ENCODE measurements around the gene TSPO2.

The TSPO2 gene

DNA sequence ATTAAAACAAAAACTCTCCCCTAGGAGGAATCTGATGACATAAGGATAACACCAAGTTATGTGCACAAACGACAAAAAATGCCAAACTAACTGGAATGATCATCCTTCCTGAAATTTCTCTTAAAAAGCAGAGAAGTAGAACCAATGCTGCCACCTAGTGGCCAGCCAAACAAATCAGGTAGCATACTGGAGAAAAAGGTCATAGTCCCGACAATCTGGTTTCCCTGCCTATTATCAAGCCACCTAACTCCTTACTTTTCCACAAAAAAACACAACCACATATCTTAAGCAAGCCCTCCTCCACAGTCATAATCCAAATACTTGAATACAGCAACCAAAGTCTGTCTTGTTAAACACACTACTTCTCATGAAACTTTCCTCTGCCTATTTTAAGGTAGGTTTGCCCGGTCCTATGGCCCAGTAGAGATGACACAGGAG is 24.6 kb downstream of the TSPO2 start:
- TF ChIP-seq CTCF (IDR thresholded peaks at IDR 0.05; ENCODE audit: insufficient read depth, missing control alignments): peak; percentile 82
- DNase-seq (ENCODE audit: insufficient read length, low spot score) (no peak), FAIRE-seq (peak; percentile 11)

- TF ChIP-seq CTCF (IDR thresholded peaks at IDR 0.05; ENCODE audit: insufficient read depth, missing control alignments): no peak
- FAIRE-seq (no peak), DNase-seq (ENCODE audit: insufficient read length, low spot score) (no peak)
Measured at GRCh38 chr6:41071501-41071922, 29.2 kb downstream of the TSPO2 start.

GRCh38 chr6:41071923-41072835 is 29.9 kb downstream of the TSPO2 start, which contains the start of gene OARD1:
Gene OARD1 (minus strand): TSS chr6:41072356. CDS start chr6:41071634, 722 bp downstream.
- DNase-seq (ENCODE audit: insufficient read length, low spot score) (no peak), FAIRE-seq (peak; percentile 79)
- TF ChIP-seq CTCF (IDR thresholded peaks at IDR 0.05; ENCODE audit: insufficient read depth, missing control alignments): no peak

DNA sequence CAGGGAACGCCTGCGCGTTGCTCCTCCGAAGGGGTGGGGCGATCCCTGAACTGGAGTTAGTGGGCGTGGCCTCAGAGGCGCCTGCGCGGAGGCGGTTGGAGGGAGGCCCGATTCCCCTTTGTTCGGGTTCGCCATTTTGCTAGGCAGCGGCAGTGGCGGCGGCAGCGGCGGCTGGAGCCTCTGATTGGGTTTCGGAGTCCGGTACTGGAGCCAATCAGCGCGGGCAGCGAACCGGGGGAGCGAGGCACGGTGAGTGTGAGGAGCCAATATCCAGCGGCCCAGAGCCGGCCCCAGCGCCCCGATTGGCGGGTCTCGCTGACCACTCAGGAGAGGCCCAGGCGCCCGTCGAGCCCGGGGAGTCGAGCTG is 30.6 kb downstream of the TSPO2 start, which contains the start of gene NFYA:
Gene NFYA (plus strand): TSS at position 139 of the 367 bp plus-strand sequence. CDS start 6,116 bp downstream, outside the sequence.
- FAIRE-seq (no peak), DNase-seq (ENCODE audit: insufficient read length, low spot score) (peak; percentile 59)
- no peak for TF ChIP-seq CTCF (IDR thresholded peaks at IDR 0.05; ENCODE audit: insufficient read depth, missing control alignments)

- no peak for FAIRE-seq
- TF ChIP-seq CTCF (IDR thresholded peaks at IDR 0.05; ENCODE audit: insufficient read depth, missing control alignments): no peak
- no peak for DNase-seq (ENCODE audit: insufficient read length, low spot score)
Measured at GRCh38 chr6:41073203-41073967, 31.1 kb downstream of the TSPO2 start.

DNA sequence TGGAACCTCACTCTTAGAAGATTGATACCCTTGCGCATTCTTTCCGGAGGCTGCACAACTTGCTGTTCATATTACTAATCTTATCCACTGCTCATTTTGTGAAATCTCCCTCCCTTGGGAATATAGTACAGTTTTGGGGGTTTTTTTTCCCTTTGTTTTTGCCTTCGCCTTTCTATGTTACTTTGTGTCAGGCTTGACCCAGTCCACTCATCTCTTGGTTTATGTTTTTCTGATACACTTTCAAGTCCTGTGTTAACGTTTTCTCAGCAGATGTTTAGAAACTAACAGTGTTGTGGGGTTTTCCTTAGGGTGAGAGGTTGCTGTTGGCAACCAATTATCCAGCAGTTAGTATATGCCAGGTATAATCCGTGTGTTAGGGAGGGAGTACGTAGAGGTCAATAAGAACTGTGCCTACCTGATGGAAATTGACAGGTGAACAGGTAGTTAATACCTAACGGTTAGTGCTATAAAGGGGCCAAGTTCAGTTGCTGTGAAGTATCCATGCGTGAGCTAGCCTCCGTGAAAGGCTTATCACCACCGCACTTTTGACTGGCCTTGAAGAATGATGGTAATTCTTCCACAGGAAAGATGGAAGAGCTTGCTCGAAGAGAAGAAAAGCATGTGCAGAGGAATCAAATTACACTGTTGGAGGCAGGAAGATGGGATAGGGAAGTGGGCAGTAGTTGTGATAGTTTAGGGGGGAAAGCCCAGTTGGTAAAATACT is 31.9 kb downstream of the TSPO2 start:
- DNase-seq (ENCODE audit: insufficient read length, low spot score) (no peak), FAIRE-seq (no peak)
- no peak for TF ChIP-seq CTCF (IDR thresholded peaks at IDR 0.05; ENCODE audit: insufficient read depth, missing control alignments)
